B cell (primary cell): ENCODE data around the gene TRAPPC5. TPM values are rescaled to one million over a fixed set of nuclear protein-coding genes. Genes with fewer than 3 reads are reported as not detected.
A peak's percentile ranks its signal among the peaks of the same experiment; 100 is the strongest.

Experiments used
- ATAC-seq: fragments of 200-7000 bp; cut with Tn5 transposase; one replicate; pipeline ENCODE4 v1.10.0; 2021; ENCODE audit warnings: low read depth, mild to moderate bottlenecking, moderate number of reproducible peaks, moderate library complexity
- CTCF ChIA-PET: fragments of 350-600 bp; sonication (Branson Sonifier 250); formaldehyde crosslinking; loops from one replicate; lab custom pipeline; 2021; ENCODE audit warnings: antibody characterized with exemption, inconsistent platforms; lab: Charles Lee
- POLR2A ChIA-PET: fragments of 350-600 bp; sonication (Branson Sonifier 250); formaldehyde crosslinking; loops from one replicate; lab custom pipeline; 2021; ENCODE audit warnings: antibody characterized with exemption; lab: Charles Lee
- DNase-seq: peaks from one replicate; pipeline ENCODE4 v3.0.0; 2013
- H2AFZ ChIP-seq: 2 replicates; pipeline ENCODE4 v1.6.1; 2012; ENCODE audit warnings: mild to moderate bottlenecking, low read depth, low read length; ENCODE audit not compliant: insufficient read depth, poor library complexity, severe bottlenecking
- H3K27ac ChIP-seq, 2 donors: 1 replicate in 1 of 2; 2 replicates in 1 of 2; pipeline ENCODE4 v1.5.1; 2012 to 2013; ENCODE audit warnings: low read length in 2 of 2, mild to moderate bottlenecking in 2 of 2, moderate library complexity in 1 of 2
- H3K27me3 ChIP-seq, 4 experiments: fragments of 200-600 bp in 1 of 4; sonication (generic) in 1 of 4; replicated peaks in 1 of 4; 1 replicate in 2 of 4; 2 replicates in 2 of 4; pipeline versions ENCODE4 v1.6.1 to v1.7.0; 2013 to 2016; ENCODE audit warnings: low read length in 3 of 4, mild to moderate bottlenecking in 2 of 4, mixed read lengths in 1 of 4, moderate library complexity in 1 of 4; ENCODE audit not compliant: insufficient read depth in 4 of 4, control insufficient read depth in 3 of 4; ENCODE audit errors: control extremely low read depth in 1 of 4
- H3K36me3 ChIP-seq, 2 experiments: replicated peaks in 1 of 2; 1 replicate in 1 of 2; 2 replicates in 1 of 2; pipeline versions ENCODE4 v1.6.1 to v1.7.1; 2013; ENCODE audit warnings: low read length in 1 of 2; ENCODE audit not compliant: insufficient read depth in 2 of 2, control insufficient read depth in 1 of 2; ENCODE audit errors: control extremely low read depth in 1 of 2, extremely low read depth in 1 of 2
- H3K4me1 ChIP-seq, 2 donors: fragments of 200-600 bp in 1 of 2; sonication (generic) in 1 of 2; 1 replicate in 1 of 2; 2 replicates in 1 of 2; pipeline versions ENCODE4 v1.5.1 to v1.6.1; 2013 to 2017; ENCODE audit warnings: low read length in 2 of 2; ENCODE audit not compliant: control insufficient read depth in 2 of 2, insufficient read depth in 2 of 2
- H3K4me2 ChIP-seq: replicated peaks from 2 replicates; pipeline ENCODE3; 2012; ENCODE audit warnings: mild to moderate bottlenecking, low read depth, low read length; ENCODE audit not compliant: poor library complexity, severe bottlenecking
- H3K4me3 ChIP-seq, 5 experiments: fragments of 200-600 bp in 1 of 5; sonication (generic) in 1 of 5; 1 replicate in 3 of 5; 2 replicates in 2 of 5; pipeline versions ENCODE4 v1.5.1 to v1.7.0; 2011 to 2016; ENCODE audit warnings: low read length in 4 of 5, mild to moderate bottlenecking in 4 of 5, low read depth in 2 of 5, control low read depth in 1 of 5, moderate library complexity in 1 of 5; ENCODE audit not compliant: insufficient read depth in 1 of 5; ENCODE audit errors: control extremely low read depth in 1 of 5, extremely low read depth in 1 of 5
- H3K79me2 ChIP-seq: fragments of 200-600 bp; sonication (generic); one replicate; pipeline ENCODE4 v1.6.0; 2016; ENCODE audit warnings: low read length; ENCODE audit not compliant: control insufficient read depth, insufficient read depth
- H3K9ac ChIP-seq: fragments of 200-600 bp; sonication (generic); 2 replicates; pipeline ENCODE4 v1.6.1; 2017; ENCODE audit warnings: mild to moderate bottlenecking, low read length, moderate library complexity
- H3K9me3 ChIP-seq, 3 donors: one replicate each; pipeline versions ENCODE4 v1.6.1 to v1.7.1; 2013; ENCODE audit warnings: low read length in 2 of 3; ENCODE audit not compliant: control insufficient read depth in 2 of 3, insufficient read depth in 1 of 3; ENCODE audit errors: control extremely low read depth in 1 of 3
- H4K20me1 ChIP-seq: 2 replicates; pipeline ENCODE4 v1.6.0; 2012; ENCODE audit warnings: mild to moderate bottlenecking, low read length; ENCODE audit not compliant: insufficient read depth, control insufficient read depth, poor library complexity, severe bottlenecking
- H3K27ac Mint-ChIP-seq: one replicate; pipeline ENCODE4 v1.8.0; 2021; ENCODE audit warnings: mixed read lengths
- H3K27me3 Mint-ChIP-seq: one replicate; pipeline ENCODE4 v1.8.0; 2021; ENCODE audit warnings: mixed read lengths
- H3K4me1 Mint-ChIP-seq: one replicate; pipeline ENCODE4 v1.8.0; 2021; ENCODE audit warnings: mixed read lengths
- H3K4me3 Mint-ChIP-seq: one replicate; pipeline ENCODE4 v1.8.0; 2021; ENCODE audit warnings: mixed read lengths
- H3K9me3 Mint-ChIP-seq: one replicate; pipeline ENCODE4 v1.8.0; 2022; ENCODE audit warnings: mixed read lengths; ENCODE audit not compliant: insufficient read depth
- CTCF ChIP-seq: fragments of 200-600 bp; IDR thresholded peaks from one replicate; pipeline ENCODE4 v1.8.0; 2022; ENCODE audit warnings: antibody characterized with exemption, mild to moderate bottlenecking
- EZH2 ChIP-seq: IDR thresholded peaks from 2 replicates; pipeline ENCODE4 v1.6.1; 2012; ENCODE audit warnings: borderline replicate concordance, low read depth, mild to moderate bottlenecking, moderate library complexity, low read length; ENCODE audit not compliant: insufficient read depth, poor library complexity, severe bottlenecking
- WGBS: methylation state at CpG from one replicate; pipeline ENCODE4 v1.1.5; 2013; ENCODE audit warnings: missing lambda C conversion rate; ENCODE audit not compliant: insufficient coverage; 5-methylcytosine and 5-hydroxymethylcytosine counted together
- intact Hi-C: fragments of 100-400 bp; cut with micrococcal nuclease; formaldehyde crosslinking; loops from one replicate; pipeline ENCODE4 v1.10.0; 2022
- polyA plus RNA-seq: library from polyadenylated mRNA; depleted of rRNA; stranded (reverse); fragments of >200 nt; gene quantifications from 2 replicates; pipeline ENCODE4 v1.2.3, GENCODE V29; 2012
- total RNA-seq, 2 donors: library from RNA; stranded (reverse); fragments of 120-200 nt in 1 of 2; gene quantifications; 1 replicate in 1 of 2; 2 replicates in 1 of 2; pipeline versions ENCODE4 v1.2.3 to v1.2.4, GENCODE V29; 2013 to 2022

TRAPPC5 gene
- total and polyA plus RNA-seq, 2 donors (not counting 1 experiment from before 2014, with no cell fraction given): 61.5 to 64.9 TPM

GRCh38 chr19:7716762-7717161 is 36.1 kb downstream of the TRAPPC5 start:
- H4K20me1 ChIP-seq: no peaks in the 10 kb centered on the region
- no peak overlapping the region for H2AFZ ChIP-seq
- no peak overlapping the region for H3K4me2 ChIP-seq
- peaks cover 45 to 71% of the 10 kb centered on the region in 2 donors for H3K4me1 ChIP-seq
- H3K27me3 ChIP-seq: no peaks in the 10 kb centered on the region
- Mint-ChIP-seq H3K4me1 (peaks cover 54% of the 10 kb centered on the region), H3K27me3 (no peaks in the 10 kb centered on the region), H3K4me3 (no peak overlapping the region), H3K9me3 (peaks cover 4% of the 10 kb centered on the region), H3K27ac (peak overlapping the region; percentile 46)
- ChIA-PET POLR2A (interaction anchor here (0.6 kb wide), 1 partner anchor 11 kb away, joined by 3 read pairs; no protein-coding TSS in a partner anchor), CTCF (interaction anchor here (0.9 to 2.6 kb wide), 2 partner anchors 36 to 82 kb away, joined by 4 to 8 read pairs; partner anchors contain the start of gene TRAPPC5)
- no peak overlapping the region for H3K9ac ChIP-seq
- no peak for DNase-seq
- no peak overlapping the region for H3K27ac ChIP-seq
- no peak for ATAC-seq
- no peaks in the 10 kb centered on the region for H3K36me3 ChIP-seq
- TF ChIP-seq EZH2 (no peak), CTCF (no peak)
- intact Hi-C loops: loop anchor here (5.0 kb wide), 1 partner anchor 34 kb away; the partner anchor contains the start of gene TRAPPC5
- no CpG with 5 or more reads among the region's 1 CpG for WGBS
- no peak overlapping the region for H3K4me3 ChIP-seq
- H3K79me2 ChIP-seq: no peaks in the 10 kb centered on the region
- peaks cover 2 to 19% (median 6%) of the 10 kb centered on the region in 3 donors for H3K9me3 ChIP-seq

- Mint-ChIP-seq H3K4me1 (peaks cover 63% of the 10 kb centered on the region), H3K9me3 (peaks cover 4% of the 10 kb centered on the region), H3K27ac (peak overlapping the region; percentile 83), H3K4me3 (peak overlapping the region; percentile 62), H3K27me3 (no peaks in the 10 kb centered on the region)
- ChIA-PET POLR2A (interaction anchor here (0.7 to 1.7 kb wide), 3 partner anchors 13 to 35 kb away, joined by 4 to 5 read pairs (median 4); partner anchors contain the start of gene FCER2), CTCF (interaction anchor here (0.6 to 2.6 kb wide), 3 partner anchors 38 to 364 kb away, joined by 3 to 8 read pairs (median 5); partner anchors contain the start of gene TRAPPC5)
- H3K4me1 ChIP-seq: peaks cover 49 to 69% of the 10 kb centered on the region in 2 donors
- H3K79me2 ChIP-seq: no peaks in the 10 kb centered on the region
- no peak for TF ChIP-seq CTCF
- TF ChIP-seq EZH2: no peak
- 21% methylated on average over 4 of the region's 8 CpGs for WGBS
- H3K27ac ChIP-seq: peak overlapping the region; percentile 37 to 51
- no peaks in the 10 kb centered on the region for H3K36me3 ChIP-seq
- no peak overlapping the region for H3K9ac ChIP-seq
- H3K27me3 ChIP-seq: no peaks in the 10 kb centered on the region
- intact Hi-C loops: loop anchor here (1.0 to 5.0 kb wide), 3 partner anchors 13 to 36 kb away; partner anchors contain the start of gene TRAPPC5
- ATAC-seq: peak; percentile 78
- no peak overlapping the region for H3K4me3 ChIP-seq
- H2AFZ ChIP-seq: peak overlapping the region; percentile 32
- peaks cover 2 to 21% (median 6%) of the 10 kb centered on the region in 3 donors for H3K9me3 ChIP-seq
- peak overlapping the region; percentile 70 for H3K4me2 ChIP-seq
- DNase-seq: peak; percentile 83
- no peaks in the 10 kb centered on the region for H4K20me1 ChIP-seq
Observed at GRCh38 chr19:7718668-7719067, 38.0 kb downstream of the TRAPPC5 start.
